Superior temporal gyrus (tissue), 1 donor: ENCODE data around the gene AZI2.

Experiments used
- DNase-seq: peaks from one replicate; pipeline ENCODE4 v3.0.0-alpha.2; 2016; ENCODE audit errors: extremely low spot score

AZI2 gene, protein sequence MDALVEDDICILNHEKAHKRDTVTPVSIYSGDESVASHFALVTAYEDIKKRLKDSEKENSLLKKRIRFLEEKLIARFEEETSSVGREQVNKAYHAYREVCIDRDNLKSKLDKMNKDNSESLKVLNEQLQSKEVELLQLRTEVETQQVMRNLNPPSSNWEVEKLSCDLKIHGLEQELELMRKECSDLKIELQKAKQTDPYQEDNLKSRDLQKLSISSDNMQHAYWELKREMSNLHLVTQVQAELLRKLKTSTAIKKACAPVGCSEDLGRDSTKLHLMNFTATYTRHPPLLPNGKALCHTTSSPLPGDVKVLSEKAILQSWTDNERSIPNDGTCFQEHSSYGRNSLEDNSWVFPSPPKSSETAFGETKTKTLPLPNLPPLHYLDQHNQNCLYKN

DNA sequence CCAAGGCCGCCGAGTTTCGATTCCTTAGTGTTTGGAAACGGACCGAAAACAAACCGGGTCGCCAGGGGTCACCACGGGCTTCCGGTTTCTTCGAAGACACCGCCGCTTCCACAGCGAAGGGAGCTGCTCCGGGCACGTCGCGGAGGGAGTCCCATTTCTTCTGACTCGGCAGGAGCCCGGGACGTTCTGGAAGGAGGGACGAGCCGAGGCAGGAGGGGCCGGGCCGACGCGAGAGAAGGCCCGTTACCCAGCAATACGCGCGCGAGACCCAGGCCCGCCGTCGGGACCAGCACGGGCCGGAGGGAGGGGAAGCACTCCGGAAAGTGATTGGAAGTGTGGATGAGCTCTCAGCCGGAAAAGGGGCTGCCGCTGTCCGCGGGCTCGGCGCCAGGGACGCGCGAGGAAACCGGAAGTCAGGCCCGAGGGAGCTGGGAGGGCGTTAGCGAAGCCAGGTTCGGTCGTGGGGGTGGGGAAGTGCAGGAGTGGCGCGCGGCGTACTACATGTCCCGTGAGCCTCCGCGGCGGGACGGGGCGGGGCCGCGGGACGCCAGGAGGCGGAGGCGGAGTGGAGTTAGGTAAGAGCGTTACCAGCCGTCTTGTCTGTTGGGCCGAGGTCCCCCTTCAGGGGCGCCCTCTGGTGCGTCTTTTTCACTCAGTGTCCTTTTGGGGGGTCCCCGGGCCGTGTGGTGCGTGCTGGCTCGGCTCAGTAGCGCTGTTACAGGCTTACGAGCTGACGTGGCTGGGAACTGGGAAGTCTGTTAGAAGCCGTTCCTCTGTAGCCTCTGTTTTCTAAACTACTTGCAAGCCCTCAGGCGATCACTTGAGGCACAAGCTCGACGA lies at the start of gene AZI2, which contains the start of gene ZCWPW2:
AZI2 (minus strand) TSS at position 196 of the 840 bp plus-strand sequence. CDS start 8,207 bp downstream, outside the sequence.
ZCWPW2 (plus strand) TSS at position 93 of the 840 bp plus-strand sequence. CDS start 64,348 bp downstream, outside the sequence.
- DNase-seq, result peak; percentile 92

DNA sequence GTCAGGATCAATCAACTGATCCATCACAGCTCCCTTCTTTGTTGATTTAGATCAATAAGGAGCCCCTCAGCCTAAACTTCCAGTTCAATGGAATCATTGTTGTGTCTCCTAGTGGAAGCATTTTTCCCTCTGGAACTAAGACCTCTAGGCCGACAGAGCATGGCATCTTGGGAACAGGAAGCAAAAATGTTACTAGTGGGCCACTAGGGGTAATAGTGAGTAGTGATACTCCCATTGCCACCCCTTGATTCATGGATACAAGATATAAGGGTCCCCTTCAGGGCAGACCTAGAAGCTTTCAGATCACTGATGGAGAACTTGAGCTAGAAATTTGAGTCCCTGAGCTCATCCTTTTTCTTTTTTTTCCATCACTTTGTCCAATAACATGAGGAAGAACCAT lies 40.4 kb upstream of the AZI2 start:
- DNase-seq, result no peak

DNA sequence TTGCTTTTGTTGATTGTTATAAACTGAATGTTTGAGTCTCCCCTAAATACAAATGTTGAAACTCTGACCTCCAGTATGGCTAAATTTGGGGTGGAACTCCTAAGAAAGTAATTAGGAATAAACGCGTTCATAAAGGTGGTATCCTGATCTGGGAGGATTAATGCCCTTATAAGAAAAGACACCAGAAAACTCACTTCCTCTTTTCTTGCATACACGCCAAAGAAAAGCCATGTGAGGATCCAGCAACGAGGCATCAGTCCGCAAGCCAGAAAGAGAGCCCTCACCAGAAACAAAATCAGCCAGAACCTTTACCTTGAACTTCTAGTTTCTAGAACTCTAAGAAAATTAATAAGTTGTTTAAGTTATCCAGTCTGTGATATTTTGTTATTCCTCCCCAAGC lies 37.4 kb upstream of the AZI2 start:
- no peak for DNase-seq

DNA sequence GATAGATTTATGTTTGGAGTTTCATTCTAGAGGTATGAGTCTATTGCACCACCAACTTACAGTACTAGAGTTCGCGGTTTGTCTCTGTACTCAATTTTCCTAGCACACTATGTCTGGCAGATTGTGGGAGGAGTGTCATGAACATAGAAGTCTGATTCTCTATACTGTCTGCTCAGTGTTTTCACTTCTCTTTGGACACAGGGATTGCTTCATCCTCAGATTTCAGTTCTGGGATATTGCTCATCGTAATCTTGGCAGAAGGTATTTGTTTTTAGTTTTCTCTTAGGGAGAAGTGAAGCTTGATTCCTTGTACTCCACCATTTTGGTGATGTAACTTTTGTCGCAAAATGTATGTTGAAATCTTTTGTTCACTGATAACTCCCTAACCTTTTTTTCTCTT lies 27.8 kb upstream of the AZI2 start:
- DNase-seq, result peak; percentile 42

DNA sequence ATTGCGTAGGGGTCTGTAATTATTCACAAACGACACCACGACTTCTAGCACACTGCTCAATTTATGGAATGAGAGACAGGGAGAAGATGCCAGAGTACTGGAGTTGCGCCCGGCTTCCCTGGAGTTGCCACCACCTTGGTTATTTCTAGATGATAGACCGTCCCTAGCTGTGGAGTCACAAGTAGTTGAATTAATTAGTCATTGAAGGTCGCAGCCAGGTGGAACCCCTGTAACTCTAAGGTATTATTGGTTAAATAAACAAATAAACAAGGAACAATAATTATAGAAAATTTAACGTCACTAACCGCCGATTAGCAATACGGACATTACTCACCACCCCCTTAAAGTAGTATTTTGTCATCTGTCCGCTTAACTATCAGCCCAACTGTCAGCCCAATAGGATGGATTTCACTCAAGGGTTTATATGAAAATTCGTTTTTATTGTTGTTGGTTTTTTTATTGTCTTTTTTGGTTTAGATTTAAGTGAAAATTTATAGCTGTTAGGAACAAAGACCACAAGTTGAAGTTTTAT lies 911 bp upstream of the AZI2 start:
- DNase-seq, result no peak

DNA sequence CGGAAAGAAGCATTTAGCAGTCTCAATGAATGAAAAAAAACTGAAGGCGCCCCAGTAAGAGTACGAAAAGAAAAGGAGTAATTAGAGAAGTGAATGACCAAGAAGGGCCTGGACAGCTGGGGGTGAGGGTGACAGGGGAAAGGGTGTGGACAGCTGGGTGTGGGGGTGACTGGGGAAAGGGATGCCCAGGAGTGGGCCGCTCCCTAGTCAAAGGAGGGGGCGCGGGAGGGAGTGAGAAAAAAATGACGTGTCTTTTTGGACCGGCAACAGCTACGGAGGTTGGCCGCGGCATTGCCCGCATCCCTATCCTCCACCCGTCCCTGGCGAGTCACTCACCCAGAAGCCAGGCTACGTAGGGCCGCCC lies 377 bp downstream of the AZI2 start:
- DNase-seq, result peak; percentile 53

DNA sequence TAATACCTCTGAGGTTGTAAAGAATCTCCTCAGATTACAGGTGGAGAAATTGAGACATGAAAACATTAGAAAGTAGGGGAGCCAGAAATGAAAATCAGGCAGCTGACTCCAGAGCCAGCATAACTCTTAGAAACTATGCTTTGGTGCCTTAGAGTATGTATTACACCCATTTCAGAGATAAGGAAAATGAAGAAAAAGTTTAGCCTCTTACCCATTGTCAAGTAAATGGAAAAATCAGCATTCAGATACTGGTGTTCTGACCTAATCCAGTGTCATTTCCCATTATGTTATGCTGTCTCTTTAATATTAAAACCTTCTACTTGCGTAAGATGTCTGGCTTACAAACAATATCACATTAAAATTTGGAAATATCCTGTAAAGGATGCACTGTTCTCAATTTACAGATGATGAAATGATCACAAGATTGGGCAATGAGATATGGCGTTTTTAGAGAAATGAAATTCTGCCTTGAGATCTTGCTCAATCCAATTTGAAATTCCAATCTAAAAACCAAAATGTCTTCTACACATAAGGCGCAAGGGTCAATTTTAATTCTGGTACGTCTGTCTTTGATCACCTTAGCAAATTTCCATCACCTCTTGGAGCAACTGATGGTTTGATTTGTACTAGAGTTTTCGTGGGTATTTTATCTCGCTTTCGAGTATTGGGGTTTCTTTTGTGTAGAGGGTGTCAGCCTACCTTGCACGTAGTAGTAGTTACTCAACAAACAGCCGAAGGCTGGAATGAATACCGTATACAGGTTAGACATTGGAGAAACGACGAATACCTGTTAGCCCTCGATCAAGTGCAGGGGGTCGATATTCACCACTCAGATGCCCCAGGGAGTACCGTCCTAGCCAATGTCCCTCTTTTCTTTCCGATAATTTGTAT lies 1.0 kb downstream of the AZI2 start:
- no peak for DNase-seq

DNA sequence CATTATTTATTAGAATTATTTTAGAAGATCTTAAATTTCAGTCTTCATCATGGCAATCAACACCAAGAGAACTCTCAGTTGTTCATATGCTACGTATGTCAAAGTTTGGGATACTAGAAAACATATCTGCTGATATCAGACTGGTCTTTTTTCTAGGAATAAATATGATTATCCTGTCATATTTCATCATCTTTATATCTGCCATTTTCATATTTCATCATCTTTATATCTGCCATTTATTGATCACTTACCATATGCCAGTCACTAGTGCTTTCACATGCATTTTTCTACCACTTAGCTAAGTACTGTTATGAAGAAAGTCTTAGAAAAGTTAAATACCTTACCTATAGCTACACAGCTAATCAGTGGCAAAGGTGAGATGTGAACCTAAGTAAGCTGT lies 2.9 kb downstream of the AZI2 start:
- DNase-seq, result peak; percentile 11

DNA sequence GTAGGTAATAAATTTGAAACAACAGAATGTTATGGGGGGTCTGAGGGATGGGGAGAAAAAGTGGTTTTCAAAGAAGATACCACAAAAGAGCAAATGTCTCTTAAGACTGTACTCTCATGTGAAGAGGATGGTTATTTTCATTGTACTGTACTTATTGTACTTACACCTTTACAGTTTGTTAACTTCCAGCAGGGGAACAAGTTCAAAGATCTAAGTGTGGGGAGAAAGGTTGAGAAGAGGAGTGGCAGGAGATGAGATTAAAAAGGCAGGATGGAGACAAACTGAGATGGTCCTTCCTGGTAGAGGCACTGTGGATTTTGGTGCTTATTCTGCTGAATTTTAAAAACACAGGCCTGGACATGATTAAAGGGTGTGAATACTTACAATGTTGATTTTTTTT lies 5.5 kb downstream of the AZI2 start:
- DNase-seq, result no peak

DNA sequence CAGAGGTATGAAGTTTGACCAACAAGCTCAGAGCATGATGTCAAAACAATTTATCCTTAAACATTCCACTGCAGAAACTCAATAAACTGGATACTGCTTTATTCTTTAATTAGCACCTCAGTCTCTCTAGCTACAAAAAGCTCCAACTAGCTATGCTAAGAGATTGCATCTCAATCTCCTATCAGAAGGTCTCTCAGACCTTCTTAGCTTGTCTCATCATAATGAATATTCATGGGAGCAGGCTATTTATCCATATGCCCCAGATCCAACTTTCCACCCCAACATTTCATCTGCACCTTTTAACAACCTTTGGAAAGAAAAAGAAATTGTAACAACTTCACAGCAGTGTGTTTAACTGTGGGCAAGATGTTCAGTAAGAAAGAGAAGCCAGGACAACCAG lies 11.4 kb downstream of the AZI2 start:
- no peak for DNase-seq

DNA sequence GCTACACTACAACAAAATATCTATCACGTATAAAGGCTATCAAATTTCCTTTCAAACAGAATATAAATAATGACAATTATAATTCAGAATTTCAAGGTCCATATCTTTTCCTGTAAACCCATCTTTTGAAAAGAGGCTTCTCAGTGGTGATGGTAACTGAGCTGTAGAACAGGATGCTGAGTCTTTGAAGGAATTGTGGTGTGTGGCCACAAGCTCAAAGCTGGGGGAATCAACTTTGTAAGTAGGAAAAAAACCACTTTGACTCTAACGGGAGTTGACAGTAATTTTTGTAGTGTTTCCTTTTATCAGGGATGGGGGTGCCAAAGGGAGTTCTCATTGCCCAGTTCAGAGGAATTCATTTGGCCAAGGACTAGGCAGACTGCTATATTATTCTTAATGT lies 13.4 kb downstream of the AZI2 start:
- DNase-seq, result no peak

DNA sequence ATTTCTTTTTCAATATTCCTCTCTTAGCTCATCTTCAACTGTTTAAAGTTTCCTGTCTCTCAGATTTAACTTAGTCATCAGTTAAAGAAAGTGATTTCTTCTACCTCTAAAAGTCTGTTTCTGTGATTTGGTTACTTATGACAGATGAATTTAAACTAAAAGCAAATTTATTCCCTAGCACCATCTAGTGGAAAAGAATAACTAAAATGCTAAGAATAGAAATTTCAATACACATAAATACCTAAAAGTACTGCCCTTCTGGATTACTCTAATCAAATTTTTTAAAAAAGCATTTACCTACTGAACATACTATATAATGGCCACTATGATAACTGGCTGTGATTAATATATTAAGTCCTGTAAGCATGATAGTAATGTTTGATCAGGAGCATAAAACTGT lies 14.1 kb downstream of the AZI2 start:
- DNase-seq, result no peak

DNA sequence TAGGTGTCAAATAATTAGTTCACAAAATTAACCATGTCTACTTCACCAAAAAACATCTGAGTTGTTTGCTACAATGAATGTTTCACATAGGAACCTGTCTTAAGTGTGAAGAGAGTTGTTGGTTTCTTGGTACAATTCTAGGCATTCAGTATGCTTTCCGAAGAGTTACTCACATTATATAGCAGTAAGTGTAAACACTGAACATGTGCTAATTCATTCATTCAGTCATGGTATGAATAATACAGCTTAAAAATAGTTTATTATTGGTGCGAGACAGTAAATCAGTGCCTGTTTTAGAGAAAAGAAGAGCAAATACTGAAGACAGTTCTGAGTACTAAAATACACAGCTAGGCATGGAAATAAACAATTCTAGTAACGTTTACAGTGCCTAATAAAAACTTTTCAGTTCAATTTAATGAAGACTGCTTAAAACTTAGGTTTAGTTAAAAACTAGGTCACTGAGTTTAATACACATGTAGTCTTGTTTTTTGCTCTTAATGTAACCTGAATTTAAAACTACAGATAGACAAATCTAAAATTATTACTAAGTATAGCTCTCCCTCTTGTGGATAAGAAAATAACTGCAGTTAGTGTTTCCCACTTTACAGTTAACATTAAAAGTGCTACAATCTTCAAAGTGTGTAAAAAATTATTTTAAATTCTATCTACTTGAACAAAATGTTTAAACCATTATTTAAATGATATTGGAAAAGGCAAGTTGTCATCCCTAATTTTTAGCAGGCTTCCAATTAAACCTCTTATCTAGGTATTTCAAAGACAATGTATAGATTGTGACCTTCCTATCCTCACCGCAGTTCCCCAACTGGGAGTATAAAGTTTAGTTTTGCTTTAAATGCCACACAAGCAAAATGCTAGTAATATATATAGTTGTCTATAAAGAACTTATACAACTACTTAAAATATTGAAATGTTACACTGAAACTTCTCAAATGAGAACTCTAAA lies 20.2 kb downstream of the AZI2 start:
- peak; percentile 88 for DNase-seq

DNA sequence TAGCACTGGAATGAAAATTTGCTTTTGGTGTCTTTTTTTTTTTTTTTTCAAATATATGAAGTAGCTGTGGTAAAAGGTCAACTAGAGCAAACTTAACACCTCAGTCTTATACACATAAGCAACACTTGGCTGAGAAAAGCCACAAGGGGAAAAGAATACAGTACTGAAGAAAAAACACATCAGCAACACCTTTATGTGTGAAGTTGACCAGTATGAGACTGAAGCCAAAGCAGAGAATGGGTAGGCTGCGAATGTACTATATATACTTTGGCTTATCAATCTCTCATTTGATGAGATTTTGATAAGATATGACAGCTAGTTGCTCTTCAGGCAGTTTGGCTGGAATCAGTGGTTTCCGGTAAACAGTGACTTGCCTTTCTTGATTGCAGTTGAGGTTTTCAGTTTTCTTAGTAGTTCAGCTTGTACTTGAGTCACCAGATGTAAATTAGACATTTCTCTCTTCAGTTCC lies 22.1 kb downstream of the AZI2 start:
- no peak for DNase-seq

DNA sequence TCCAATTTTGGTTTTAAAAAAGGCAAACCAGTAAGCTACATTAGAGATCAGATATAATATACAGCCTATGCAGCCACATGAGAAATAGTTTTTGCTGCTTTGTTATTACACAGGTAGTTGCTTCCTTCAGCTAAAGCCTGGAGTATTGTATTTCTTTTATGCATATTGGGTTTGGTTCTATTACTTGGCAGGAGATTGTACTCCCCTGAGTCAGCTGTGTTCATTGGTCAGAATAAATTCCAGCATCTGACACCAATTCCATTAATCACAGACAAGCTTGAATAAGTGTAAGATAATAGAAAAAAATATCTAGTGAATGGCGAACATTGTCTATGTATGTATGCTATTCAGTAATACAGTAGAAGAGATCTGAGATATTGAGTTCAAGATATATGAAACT lies 26.2 kb downstream of the AZI2 start:
- no peak for DNase-seq

DNA sequence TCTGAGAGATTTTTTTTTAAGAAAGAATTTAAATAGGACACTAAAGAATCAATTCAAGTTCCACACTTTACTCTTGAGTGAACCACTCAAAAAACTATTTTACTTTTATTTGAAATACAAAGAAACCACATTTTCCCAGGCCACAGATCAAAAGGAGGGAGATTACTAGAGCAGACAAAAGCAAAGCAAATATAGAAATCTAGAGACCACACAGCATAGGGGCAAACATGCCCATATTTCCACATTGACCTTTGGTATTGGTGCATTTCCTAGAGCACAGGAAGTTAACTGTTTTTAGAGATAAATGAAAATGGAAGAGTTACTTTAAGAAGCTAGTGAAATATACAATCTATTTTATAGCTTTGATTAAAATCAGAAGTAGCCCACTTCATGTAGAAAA lies 27.6 kb downstream of the AZI2 start:
- no peak for DNase-seq

DNA sequence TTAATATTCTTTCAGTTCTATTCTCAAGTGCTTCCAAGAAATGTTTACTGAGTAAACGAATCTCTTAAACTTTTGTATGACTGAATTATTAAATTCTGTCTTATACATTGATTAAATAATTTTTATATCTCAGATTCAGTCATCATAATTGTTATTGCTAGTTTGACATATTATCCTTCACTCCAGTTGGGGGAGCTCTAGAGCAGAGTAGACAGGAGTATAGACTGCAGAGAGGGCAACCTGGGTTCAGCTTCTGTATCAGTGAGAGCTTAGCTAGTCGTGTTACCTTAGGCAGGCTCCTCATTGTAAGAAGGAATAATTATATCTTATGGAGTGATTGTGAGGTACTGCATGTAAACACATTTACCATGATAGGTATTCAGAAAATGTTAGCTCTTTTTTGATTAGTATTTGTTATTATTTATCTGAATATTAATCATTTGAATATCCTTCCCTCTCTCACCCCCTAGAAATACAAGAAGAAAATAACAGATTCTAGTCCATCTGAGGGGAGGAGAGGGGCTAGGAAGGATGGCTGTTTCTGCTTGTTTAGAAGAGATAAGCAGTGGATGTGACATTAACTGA lies 31.1 kb downstream of the AZI2 start:
- DNase-seq, result no peak

DNA sequence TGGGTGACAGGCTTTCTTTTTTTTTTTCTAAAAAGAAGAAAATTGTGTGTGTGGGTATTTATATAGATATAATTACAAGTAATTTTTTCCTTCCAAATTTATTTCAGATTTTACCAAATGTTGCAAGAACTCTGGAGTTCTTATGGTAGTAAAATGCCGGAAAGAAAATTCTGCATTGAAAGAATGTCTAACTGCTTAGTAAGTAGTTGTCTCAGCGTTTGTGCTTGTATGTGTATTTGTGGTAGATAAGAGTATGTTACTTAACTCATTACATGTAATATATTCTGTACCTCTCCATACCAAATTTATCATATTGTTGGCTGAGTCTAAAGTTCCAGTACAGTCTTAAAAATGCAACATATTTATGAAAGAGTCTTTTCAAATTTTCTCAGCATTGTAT lies 32.4 kb downstream of the AZI2 start:
- no peak for DNase-seq

DNA sequence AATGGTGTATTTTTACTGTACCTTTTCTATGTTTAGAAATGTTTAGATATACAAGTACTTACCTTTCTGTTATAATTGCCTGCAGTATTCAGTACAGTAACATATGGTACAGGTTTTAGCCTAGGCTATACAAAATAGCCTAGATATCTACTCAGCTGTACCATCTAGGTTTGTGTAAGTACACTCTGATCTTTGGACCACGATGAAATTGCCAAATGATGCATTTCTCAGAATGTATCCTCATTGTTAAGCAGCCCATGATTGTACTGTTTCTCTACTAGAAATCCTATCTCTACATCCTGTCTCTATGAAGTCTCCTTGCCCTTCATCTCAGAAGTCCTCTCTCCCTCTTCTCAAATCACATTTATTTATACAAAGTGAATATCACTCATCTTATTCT lies 32.9 kb downstream of the AZI2 start:
- DNase-seq, result no peak

DNA sequence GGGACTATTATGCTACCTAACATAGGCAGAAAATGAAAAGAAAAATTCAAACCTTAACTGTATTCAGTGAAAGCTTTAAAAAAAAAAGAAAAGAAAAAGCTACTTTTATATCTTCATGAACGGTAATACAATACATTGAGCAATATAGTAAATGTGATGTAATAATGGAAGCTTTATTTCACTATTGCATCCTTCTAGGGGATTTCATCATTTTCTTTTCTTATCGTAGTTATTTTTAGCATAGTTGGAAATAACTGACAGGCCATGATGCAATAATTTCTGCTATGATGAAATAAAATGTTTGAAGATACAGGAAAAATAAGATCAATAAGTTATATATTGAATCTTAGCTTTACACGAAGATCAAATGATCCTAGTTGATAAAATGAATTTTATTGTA lies 40.4 kb downstream of the AZI2 start:
- no peak for DNase-seq
